Sigmoid colon (tissue), 4 donors: ENCODE measurements around the gene IL1RN.

Experiments
- POLR2A ChIP-seq, 2 donors: fragments of 450-650 bp; IDR thresholded peaks; one replicate each; pipeline ENCODE4 v1.6.1; 2016; ENCODE audit warnings: antibody characterized with exemption in 2 of 2, mild to moderate bottlenecking in 2 of 2, moderate library complexity in 2 of 2
- POLR2AphosphoS5 ChIP-seq, 4 donors: sonication (generic); formaldehyde crosslinking; IDR thresholded peaks; one replicate each; pipeline ENCODE4 v1.6.1; 2017; ENCODE audit warnings: antibody characterized with exemption in 4 of 4

- no peak for TF ChIP-seq POLR2A (IDR thresholded peaks at IDR 0.05)
- TF ChIP-seq POLR2AphosphoS5 (IDR thresholded peaks at IDR 0.05): no peak
These were observed 41.7 kb downstream of the IL1RN start for GRCh38 chr2:113169002-113169530.
